GM12873 (cell line): ENCODE results near the gene MMP20.

Experiments used
- TF ChIP-seq, protein P1 (sequence below): IDR thresholded peaks from 2 replicates; pipeline ENCODE4 v1.5.1; 2012; ENCODE audit warnings: low read depth, mild to moderate bottlenecking, moderate library complexity, low read length, control low read depth; ENCODE audit not compliant: insufficient read depth; ENCODE audit errors: missing control alignments

MMP20 gene

DNA sequence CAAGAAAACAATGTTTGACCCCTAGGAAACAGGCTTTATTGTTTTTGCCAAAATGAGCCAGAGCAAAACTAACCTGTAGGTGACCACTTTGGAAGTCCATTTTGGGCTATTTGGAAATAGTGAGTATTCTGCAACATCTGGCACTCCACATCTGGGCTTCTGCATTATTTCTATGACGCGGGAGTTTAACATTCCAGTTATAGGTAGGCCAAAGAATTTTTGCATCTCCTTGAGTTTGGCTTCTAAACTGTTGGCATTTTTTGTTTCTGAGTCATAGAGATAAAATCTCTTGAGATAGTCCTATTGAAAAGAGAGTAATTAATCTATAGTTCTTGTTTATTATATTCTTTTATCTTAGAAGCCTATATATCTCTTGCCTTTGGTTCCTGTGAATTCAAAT, 97.4 kb downstream of the MMP20 start:
- TF ChIP-seq, protein P1, sequence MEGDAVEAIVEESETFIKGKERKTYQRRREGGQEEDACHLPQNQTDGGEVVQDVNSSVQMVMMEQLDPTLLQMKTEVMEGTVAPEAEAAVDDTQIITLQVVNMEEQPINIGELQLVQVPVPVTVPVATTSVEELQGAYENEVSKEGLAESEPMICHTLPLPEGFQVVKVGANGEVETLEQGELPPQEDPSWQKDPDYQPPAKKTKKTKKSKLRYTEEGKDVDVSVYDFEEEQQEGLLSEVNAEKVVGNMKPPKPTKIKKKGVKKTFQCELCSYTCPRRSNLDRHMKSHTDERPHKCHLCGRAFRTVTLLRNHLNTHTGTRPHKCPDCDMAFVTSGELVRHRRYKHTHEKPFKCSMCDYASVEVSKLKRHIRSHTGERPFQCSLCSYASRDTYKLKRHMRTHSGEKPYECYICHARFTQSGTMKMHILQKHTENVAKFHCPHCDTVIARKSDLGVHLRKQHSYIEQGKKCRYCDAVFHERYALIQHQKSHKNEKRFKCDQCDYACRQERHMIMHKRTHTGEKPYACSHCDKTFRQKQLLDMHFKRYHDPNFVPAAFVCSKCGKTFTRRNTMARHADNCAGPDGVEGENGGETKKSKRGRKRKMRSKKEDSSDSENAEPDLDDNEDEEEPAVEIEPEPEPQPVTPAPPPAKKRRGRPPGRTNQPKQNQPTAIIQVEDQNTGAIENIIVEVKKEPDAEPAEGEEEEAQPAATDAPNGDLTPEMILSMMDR = no peak

DNA sequence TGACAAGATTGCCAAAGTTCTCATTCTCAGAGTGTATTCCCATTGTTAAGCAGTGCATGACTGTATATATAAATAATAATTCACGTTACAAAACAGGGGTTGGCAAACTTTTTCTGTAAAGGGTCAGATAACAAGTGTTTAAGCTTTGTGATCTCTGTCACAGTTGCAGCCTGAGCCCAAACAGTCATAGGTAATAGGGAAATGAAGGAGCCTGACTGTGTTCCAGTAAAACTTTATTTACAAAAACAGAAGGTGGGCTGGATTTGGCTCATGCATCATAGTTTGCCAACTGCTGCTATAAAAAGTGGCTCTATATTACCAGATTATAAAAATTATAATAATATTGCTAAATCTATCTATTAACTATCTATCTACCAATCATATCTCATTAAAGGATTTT, 98.1 kb downstream of the MMP20 start:
- TF ChIP-seq, protein P1 = no peak
